H1 (cell line): ENCODE data around the gene METTL5. TPM values are rescaled to one million over a fixed set of nuclear protein-coding genes. Genes with fewer than 3 reads are reported as not detected.

Source experiments
- CTCF ChIA-PET: fragments of 300-600 bp; sonication (Branson Sonifier 250); formaldehyde crosslinking; loops from one replicate; lab custom pipeline; 2021; ENCODE audit not compliant: partially characterized antibody; lab: Charles Lee
- POLR2A ChIA-PET: fragments of 300-600 bp; sonication (Branson Sonifier 250); formaldehyde crosslinking; loops from one replicate; lab custom pipeline; 2021; ENCODE audit warnings: inconsistent platforms; ENCODE audit not compliant: partially characterized antibody; lab: Charles Lee
- DNase-seq, 2 experiments: peaks; one replicate each; pipeline versions ENCODE4 v3.0.0 to v3.0.0-alpha.2; 2010 to 2022; ENCODE audit warnings: low spot score in 2 of 2, low read depth in 1 of 2, mixed read lengths in 1 of 2
- FAIRE-seq: peaks from 2 replicates; lab custom pipeline; 2011; peaks lifted over from hg19 to GRCh38; lab: Jason Lieb, UNC
- H2AFZ ChIP-seq: 2 replicates; pipeline ENCODE4 v1.8.1; 2012; ENCODE audit warnings: low read length, inconsistent platforms
- H2AK5ac ChIP-seq: 2 replicates; pipeline ENCODE4 v1.6.1; 2013; ENCODE audit warnings: low read depth, low read length
- H2BK120ac ChIP-seq: replicated peaks from 2 replicates; pipeline ENCODE3; 2013; ENCODE audit warnings: low read depth, low read length, inconsistent platforms
- H2BK12ac ChIP-seq: 2 replicates; pipeline ENCODE4 v1.6.1; 2013; ENCODE audit warnings: low read depth, low read length
- H2BK15ac ChIP-seq: 2 replicates; pipeline ENCODE4 v1.6.1; 2013; ENCODE audit warnings: low read length
- H2BK20ac ChIP-seq: 2 replicates; pipeline ENCODE4 v1.6.1; 2013; ENCODE audit warnings: low read length
- H2BK5ac ChIP-seq: 2 replicates; pipeline ENCODE4 v1.6.1; 2013; ENCODE audit warnings: low read depth, low read length
- H3K14ac ChIP-seq: 2 replicates; pipeline ENCODE4 v1.6.1; 2013; ENCODE audit warnings: inconsistent platforms; ENCODE audit not compliant: insufficient read length
- H3K18ac ChIP-seq: 2 replicates; pipeline ENCODE4 v1.6.1; 2013; ENCODE audit warnings: low read length; ENCODE audit errors: extremely low read depth
- H3K23ac ChIP-seq: 2 replicates; pipeline ENCODE4 v1.6.1; 2013; ENCODE audit warnings: inconsistent platforms; ENCODE audit not compliant: insufficient read length
- H3K23me2 ChIP-seq: 2 replicates; pipeline ENCODE4 v1.6.1; 2013; ENCODE audit warnings: low read depth, low read length
- H3K27ac ChIP-seq: 2 replicates; pipeline ENCODE4 v1.6.1; 2011; ENCODE audit warnings: low read depth, low read length, inconsistent platforms
- H3K27me3 ChIP-seq, 4 experiments: replicated peaks in 1 of 4; 1 replicate in 1 of 4; 2 replicates in 3 of 4; pipeline versions ENCODE4 v1.6.1 to v1.8.1; 2011 to 2013; ENCODE audit warnings: low read length in 3 of 4, mild to moderate bottlenecking in 3 of 4, inconsistent platforms in 2 of 4, mixed read lengths in 2 of 4, moderate library complexity in 1 of 4; ENCODE audit not compliant: control insufficient read depth in 3 of 4, insufficient read depth in 3 of 4; ENCODE audit errors: extremely low read depth in 1 of 4
- H3K36me3 ChIP-seq, 4 experiments: 2 replicates each; pipeline versions ENCODE4 v1.6.1 to v1.8.1; 2011 to 2013; ENCODE audit warnings: mild to moderate bottlenecking in 4 of 4, low read length in 3 of 4, moderate library complexity in 2 of 4, control low read depth in 1 of 4, inconsistent platforms in 1 of 4; ENCODE audit not compliant: insufficient read depth in 4 of 4, control insufficient read depth in 2 of 4
- H3K4ac ChIP-seq: replicated peaks from 2 replicates; pipeline ENCODE3; 2013; ENCODE audit warnings: low read length, low read depth, mixed read lengths, inconsistent platforms; ENCODE audit not compliant: insufficient read length
- H3K4me1 ChIP-seq, 4 experiments: replicated peaks in 1 of 4; 1 replicate in 1 of 4; 2 replicates in 3 of 4; pipeline versions ENCODE4 v1.6.1 to v1.8.1; 2011 to 2013; ENCODE audit warnings: low read length in 3 of 4, inconsistent platforms in 2 of 4, mixed read lengths in 1 of 4; ENCODE audit not compliant: insufficient read depth in 4 of 4, control insufficient read depth in 3 of 4
- H3K4me2 ChIP-seq, 2 experiments: 2 replicates each; pipeline versions ENCODE4 v1.6.1 to v1.8.1; 2011 to 2013; ENCODE audit warnings: low read depth in 2 of 2, low read length in 2 of 2, control low read depth in 1 of 2, inconsistent platforms in 1 of 2, mild to moderate bottlenecking in 1 of 2; ENCODE audit not compliant: insufficient read depth in 1 of 2
- H3K4me3 ChIP-seq, 4 experiments: fragments of 200-600, 300-600 bp in 1 of 4; sonication (generic), shearing (Covaris generic), sonication (Bioruptor Twin) in 1 of 4; 2 replicates each; pipeline versions ENCODE4 v1.5.1 to v1.8.1; 2011 to 2016; ENCODE audit warnings: low read length in 4 of 4, low read depth in 3 of 4, control low read depth in 2 of 4, inconsistent platforms in 2 of 4, mild to moderate bottlenecking in 2 of 4, mixed read lengths in 1 of 4, moderate library complexity in 1 of 4; ENCODE audit not compliant: insufficient read depth in 2 of 4; ENCODE audit errors: extremely low read depth in 1 of 4
- H3K56ac ChIP-seq: replicated peaks from 2 replicates; pipeline ENCODE3; 2013; ENCODE audit warnings: low read depth, mild to moderate bottlenecking, mixed read lengths, low read length, inconsistent platforms; ENCODE audit not compliant: insufficient read length
- H3K79me1 ChIP-seq: 2 replicates; pipeline ENCODE4 v1.6.1; 2013; ENCODE audit warnings: low read depth, low read length, control low read depth
- H3K79me2 ChIP-seq, 2 experiments: 2 replicates each; pipeline versions ENCODE4 v1.6.1 to v1.8.1; 2012 to 2013; ENCODE audit warnings: low read length in 2 of 2, mild to moderate bottlenecking in 2 of 2, inconsistent platforms in 1 of 2; ENCODE audit not compliant: insufficient read depth in 2 of 2, control insufficient read depth in 1 of 2
- H3K9ac ChIP-seq, 4 experiments: replicated peaks in 1 of 4; 1 replicate in 1 of 4; 2 replicates in 3 of 4; pipeline versions ENCODE4 v1.6.1 to v1.8.1; 2011 to 2013; ENCODE audit warnings: low read depth in 3 of 4, low read length in 3 of 4, control low read depth in 2 of 4, mild to moderate bottlenecking in 2 of 4, moderate library complexity in 2 of 4, inconsistent platforms in 1 of 4; ENCODE audit errors: extremely low read depth in 1 of 4
- H3K9me3 ChIP-seq, 2 experiments: 2 replicates each; pipeline versions ENCODE4 v1.6.1 to v1.8.1; 2012 to 2013; ENCODE audit warnings: mild to moderate bottlenecking in 2 of 2, moderate library complexity in 2 of 2, control low read depth in 1 of 2, inconsistent platforms in 1 of 2, low read depth in 1 of 2, low read length in 1 of 2, mixed read lengths in 1 of 2; ENCODE audit not compliant: insufficient read depth in 2 of 2
- H4K20me1 ChIP-seq, 2 experiments: replicated peaks in 1 of 2; 2 replicates each; pipeline versions ENCODE3 to v1.8.1; 2011 to 2013; ENCODE audit warnings: inconsistent platforms in 2 of 2, low read length in 2 of 2, mild to moderate bottlenecking in 1 of 2; ENCODE audit not compliant: insufficient read depth in 2 of 2, control insufficient read depth in 1 of 2
- H4K5ac ChIP-seq: 2 replicates; pipeline ENCODE4 v1.6.1; 2013; ENCODE audit warnings: low read length, low read depth, mixed read lengths, inconsistent platforms; ENCODE audit not compliant: insufficient read length
- H4K8ac ChIP-seq: 2 replicates; pipeline ENCODE4 v1.8.0; 2013; ENCODE audit warnings: mild to moderate bottlenecking, moderate library complexity, low read length, inconsistent platforms; ENCODE audit not compliant: insufficient read depth; ENCODE audit errors: extremely low read depth
- H4K91ac ChIP-seq: replicated peaks from 2 replicates; pipeline ENCODE3; 2013; ENCODE audit warnings: low read length, mixed read lengths, inconsistent platforms; ENCODE audit not compliant: insufficient read length
- SIX5 ChIP-seq: IDR thresholded peaks from 2 replicates; pipeline ENCODE4 v1.6.1; 2011; ENCODE audit warnings: mild to moderate bottlenecking, low read depth, low read length
- TAF7 ChIP-seq: optimal IDR thresholded peaks from 2 replicates; pipeline ENCODE3; 2011; ENCODE audit warnings: low read depth, mild to moderate bottlenecking, inconsistent platforms, low read length, moderate library complexity, borderline replicate concordance
- WGBS, 2 experiments: shearing (Covaris generic) in 1 of 2; methylation state at CpG; one replicate each; pipeline versions ENCODE4 v1.1.6 to v1.1.7; 2013 to 2015; ENCODE audit warnings: low lambda C conversion rate in 2 of 2, mixed read lengths in 2 of 2, inconsistent platforms in 1 of 2, low coverage in 1 of 2, missing lambda C conversion rate in 1 of 2; ENCODE audit not compliant: insufficient replicate concordance in 2 of 2, insufficient coverage in 1 of 2, insufficient read length in 1 of 2; ENCODE audit errors: extremely low coverage in 1 of 2, missing lambda C conversion rate in 1 of 2; 5-methylcytosine and 5-hydroxymethylcytosine counted together
- polyA plus RNA-seq, 7 experiments: library from polyadenylated mRNA; depleted of rRNA in 3 of 7; stranded (reverse) in 5 of 7; unstranded in 2 of 7; fragments of >200 nt in 5 of 7; fragments of 200-250 nt in 2 of 7; gene quantifications; 1 replicate in 5 of 7; 2 replicates in 1 of 7; 4 replicates in 1 of 7; pipeline versions ENCODE4 v1.2.1 to v1.2.3, GENCODE V29; 2011 to 2013; ENCODE audit warnings: missing spikeins in 2 of 7, mixed read lengths in 2 of 7
- total RNA-seq: library from RNA; stranded (reverse); fragmentation: NEBNext Ultra II Directional; extraction: Animal tissue kit (Norgen Biotek cat#: 25700); gene quantifications from 2 replicates; pipeline ENCODE4 v1.2.1, GENCODE V29; 2021

The METTL5 gene
- total and polyA plus RNA-seq, 2 of the 8 experiments (the other 6 are each of a cell fraction or from before 2014, with no cell fraction given): 34.5 to 74.1 TPM

DNA sequence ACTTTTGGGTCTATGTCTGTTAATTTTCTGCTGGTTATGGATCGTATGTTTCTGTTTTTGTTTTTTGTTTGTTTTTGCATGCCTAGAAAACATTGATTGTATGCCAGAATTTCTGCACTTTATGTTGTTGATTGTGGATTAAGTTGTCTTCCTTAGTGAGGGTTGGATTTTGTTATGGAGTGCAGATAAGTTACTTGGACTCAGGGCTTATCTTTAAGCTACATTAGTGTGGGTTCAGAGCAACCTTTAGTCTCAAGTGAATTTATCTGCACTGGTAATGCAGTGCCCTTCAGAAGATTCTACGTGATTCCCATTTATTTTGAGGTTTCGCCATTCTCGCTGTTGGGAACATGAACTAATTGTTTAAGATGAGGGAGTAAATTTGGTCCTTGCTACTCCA lies 35.4 kb upstream of the METTL5 start:
- Histone ChIP-seq H3K23me2 (no peaks in the 10 kb centered on the region), H2AFZ (no peak overlapping the region), H4K5ac (no peak overlapping the region), H4K91ac (no peak overlapping the region), H3K18ac (no peak overlapping the region), H3K4me3 (no peak overlapping the region), H2BK15ac (no peak overlapping the region), H3K36me3 (no peaks in the 10 kb centered on the region; a peak in 1 of 8 replicates), H2AK5ac (no peak overlapping the region), H3K27me3 (no peaks in the 10 kb centered on the region), H3K14ac (no peak overlapping the region), H3K27ac (no peak overlapping the region), H2BK120ac (no peak overlapping the region), H3K56ac (no peak overlapping the region), H2BK12ac (no peak overlapping the region), H4K8ac (no peak overlapping the region), H3K4me2 (no peak overlapping the region), H3K79me1 (no peaks in the 10 kb centered on the region), H2BK20ac (no peak overlapping the region), H3K9me3 (peaks cover 0 to 10% of the 10 kb centered on the region in 2 experiments; a peak in 1 of 4 replicates), H4K20me1 (no peaks in the 10 kb centered on the region), H2BK5ac (no peak overlapping the region), H3K4me1 (no peaks in the 10 kb centered on the region; a peak in 1 of 7 replicates), H3K4ac (no peak overlapping the region), H3K79me2 (peaks cover 0 to 19% of the 10 kb centered on the region in 2 experiments; a peak in 2 of 4 replicates), H3K23ac (no peak overlapping the region), H3K9ac (no peak overlapping the region)
- ChIA-PET POLR2A (no interaction called here), CTCF (no interaction called here)
- FAIRE-seq (no peak), DNase-seq (no peak)
- TF ChIP-seq TAF7 (no peak), SIX5 (no peak)
- 95% methylated on average over 4 of the region's 4 CpGs; no CpG with 5 or more reads in 1 of the 2 experiments for whole genome bisulfite sequencing, 2 experiments
